ENCODE measurements around the gene BNC2.

BNC2 gene

GRCh38 chr9:16675131-16675530 lies 195.3 kb downstream of the BNC2 start:
- DNase-seq (ENCODE audit: low read depth in 3 of 3): no peak

GRCh38 chr9:16673171-16673570 lies 197.3 kb downstream of the BNC2 start:
- no peak for DNase-seq (ENCODE audit: low read depth in 3 of 3)

GRCh38 chr9:16672501-16672900 lies 198.0 kb downstream of the BNC2 start:
- no peak for DNase-seq (ENCODE audit: low read depth in 3 of 3)

DNA sequence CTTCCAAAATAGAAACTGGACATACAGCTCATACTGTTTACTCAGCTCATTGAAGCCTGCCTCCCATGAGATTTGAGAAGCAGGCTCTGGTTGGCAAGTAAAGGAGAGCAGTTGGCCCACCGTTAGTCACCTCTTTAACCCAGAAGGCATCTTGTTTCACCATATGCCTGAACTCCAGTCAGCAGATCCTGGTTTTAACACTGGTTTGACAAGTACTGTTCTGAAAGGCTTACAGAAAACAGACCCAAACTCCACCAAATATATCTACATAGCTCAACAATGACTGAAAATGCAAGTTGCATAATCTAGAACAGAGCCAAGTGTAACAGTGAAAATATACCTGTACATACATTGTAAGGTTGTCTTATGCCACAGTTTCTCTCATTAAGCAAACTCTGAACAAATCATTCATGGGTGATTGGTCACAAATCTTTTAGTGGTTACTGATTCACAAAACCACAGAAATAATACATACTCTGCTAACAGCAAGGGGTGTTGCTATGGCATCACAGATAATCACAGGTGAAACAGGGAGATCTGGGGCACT lies 198.8 kb downstream of the BNC2 start:
- no peak for DNase-seq (ENCODE audit: low read depth in 3 of 3)

GRCh38 chr9:16670791-16671190 lies 199.7 kb downstream of the BNC2 start:
- no peak for DNase-seq (ENCODE audit: low read depth in 3 of 3)

GRCh38 chr9:16668734-16669295 lies 201.7 kb downstream of the BNC2 start:
- DNase-seq (ENCODE audit: low read depth in 3 of 3): no peak

DNA sequence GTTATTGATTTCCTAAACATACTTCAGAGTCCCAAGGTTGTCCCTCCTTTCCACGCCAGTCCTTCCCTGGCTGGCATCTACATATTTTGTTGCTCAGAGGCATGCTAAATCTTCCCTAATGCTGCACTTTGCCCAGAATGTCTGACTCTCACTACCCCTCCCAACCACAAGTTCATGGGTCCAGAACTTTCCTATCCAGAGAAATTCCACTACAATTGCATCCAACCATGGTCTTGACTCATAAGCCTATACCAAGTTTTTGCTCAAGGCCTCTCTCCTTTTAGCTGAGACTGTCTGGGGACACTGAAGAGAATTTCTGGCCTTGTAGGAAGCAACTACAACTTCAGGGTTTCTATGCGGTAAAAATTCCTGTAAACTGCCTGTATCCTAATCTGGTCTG lies 206.3 kb downstream of the BNC2 start:
- DNase-seq (ENCODE audit: low read depth in 3 of 3): no peak

- DNase-seq (ENCODE audit: low read depth in 3 of 3): no peak
Measured at GRCh38 chr9:16661816-16662215, 208.7 kb downstream of the BNC2 start.

DNA sequence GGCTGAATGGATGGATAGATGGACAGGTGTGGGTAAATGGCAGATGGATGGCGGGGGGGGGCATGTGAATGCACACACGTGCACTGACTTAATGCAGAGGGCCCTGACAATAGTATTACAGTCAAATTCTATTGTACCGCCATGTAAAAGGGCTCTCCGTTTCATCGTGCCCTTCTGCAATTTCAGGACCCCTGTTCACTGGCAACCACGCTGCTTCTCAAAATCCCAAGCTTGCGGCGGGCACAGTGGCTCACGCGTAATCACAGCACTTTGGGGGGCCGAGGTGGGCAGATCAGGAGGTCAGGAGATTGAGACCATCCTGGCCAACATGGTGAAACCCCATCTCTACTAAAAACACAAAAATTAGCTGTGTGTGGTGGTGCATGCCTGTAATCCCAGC lies 211.4 kb downstream of the BNC2 start:
- no peak for DNase-seq (ENCODE audit: low read depth in 3 of 3)

DNA sequence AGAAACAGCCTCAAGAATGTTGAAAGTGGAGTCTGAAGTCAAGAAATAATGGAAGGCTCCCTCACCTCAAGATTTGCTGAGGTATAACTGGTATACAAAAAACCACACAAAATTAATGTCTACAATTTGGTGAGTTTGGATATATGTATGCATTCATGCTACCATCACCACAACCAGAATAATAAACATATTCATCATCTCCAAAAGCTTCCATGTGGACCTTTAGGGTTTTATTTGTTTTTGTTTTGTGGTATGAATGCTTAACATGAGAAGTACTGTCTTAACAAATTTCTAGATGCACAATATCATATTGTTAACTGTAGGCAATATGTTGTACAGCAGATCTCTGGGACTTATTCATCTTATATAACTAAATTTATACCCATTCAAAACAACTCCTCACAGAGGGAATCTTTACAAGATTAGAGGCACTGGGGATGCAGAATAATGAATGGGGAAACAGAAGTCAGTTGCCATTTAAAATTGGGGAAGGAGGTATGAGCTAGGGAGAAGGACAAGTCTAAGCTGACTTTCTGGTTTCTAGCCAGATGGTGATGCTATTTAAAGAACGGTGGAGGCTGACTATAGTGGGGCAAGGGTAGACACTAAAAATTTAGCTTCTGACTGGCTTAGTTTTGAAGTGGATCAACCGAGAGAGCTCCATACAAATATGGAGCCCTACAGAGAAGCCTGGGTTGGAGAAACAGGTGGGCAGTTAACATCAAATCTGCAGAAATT lies 213.9 kb downstream of the BNC2 start:
- DNase-seq (ENCODE audit: low read depth in 3 of 3): no peak

- DNase-seq (ENCODE audit: low read depth in 3 of 3): no peak
Measured at GRCh38 chr9:16654596-16655126, 215.8 kb downstream of the BNC2 start.

DNA sequence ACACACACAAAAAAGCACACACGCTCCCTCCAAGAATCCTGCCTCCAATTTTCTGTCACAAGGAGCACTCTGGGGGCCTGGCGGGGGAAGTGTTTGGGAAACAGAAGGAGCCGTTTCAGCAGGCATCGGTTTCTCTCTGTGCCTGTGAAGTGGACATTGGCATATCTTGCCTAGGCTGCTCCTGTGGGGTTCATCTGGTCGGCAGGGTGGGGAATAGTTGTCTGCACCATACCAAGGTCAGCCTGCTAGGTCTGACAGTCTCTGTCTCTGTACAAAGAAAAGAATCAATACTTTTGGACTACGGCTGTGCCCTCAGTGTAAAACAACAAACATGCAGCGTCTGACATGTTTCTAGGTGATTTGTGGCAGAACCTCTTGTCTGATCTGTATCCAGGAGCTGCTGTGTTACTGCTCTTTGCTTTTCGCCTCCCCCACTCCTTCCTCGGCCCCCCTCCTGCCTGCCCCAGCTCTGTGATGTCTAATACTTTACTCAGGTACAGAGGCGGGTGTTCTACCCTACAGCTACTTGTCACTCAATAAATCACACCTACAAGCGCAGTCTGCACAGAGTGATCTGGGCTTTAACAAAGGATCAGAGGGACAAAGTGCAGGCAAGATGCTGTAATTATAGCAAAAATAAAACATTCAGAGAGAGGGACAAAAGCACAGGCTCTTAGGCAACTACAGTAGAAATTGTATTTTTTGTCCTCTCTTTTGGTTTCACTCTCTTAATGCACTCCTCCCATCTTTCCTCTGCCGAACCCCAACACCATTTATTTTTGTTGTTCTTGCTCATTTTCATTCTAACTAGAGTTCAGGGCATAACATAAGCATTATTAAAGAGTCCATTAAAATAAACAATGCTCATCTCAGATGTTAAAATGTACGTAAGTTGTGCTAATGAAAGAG lies 216.7 kb downstream of the BNC2 start:
- no peak for DNase-seq (ENCODE audit: low read depth in 3 of 3)

- DNase-seq (ENCODE audit: low read depth in 3 of 3): no peak
Measured at GRCh38 chr9:16652582-16652981, 217.9 kb downstream of the BNC2 start.

DNA sequence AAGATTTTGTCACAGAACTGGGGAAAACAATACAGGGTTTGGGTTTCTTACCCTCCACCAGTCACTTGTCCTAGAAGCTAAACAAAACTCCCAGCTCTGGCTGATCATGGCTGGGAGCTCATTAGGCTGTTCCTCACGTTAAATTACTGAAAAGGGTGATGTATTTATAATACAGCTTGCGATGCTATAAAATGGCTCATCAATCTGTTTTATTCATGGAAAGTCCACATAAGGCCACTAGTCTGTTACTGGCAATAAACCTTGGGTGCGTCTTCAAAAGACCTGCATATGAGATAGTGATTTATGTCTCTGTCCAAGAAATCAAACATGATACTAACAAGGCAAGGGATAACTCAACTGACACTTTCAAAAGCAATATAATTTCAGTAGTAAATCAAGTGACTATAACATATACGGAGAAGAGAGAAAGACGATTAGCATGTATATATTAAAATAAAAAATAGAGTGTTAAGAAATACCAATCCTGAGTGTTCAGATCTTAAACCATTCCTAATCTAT lies 219.0 kb downstream of the BNC2 start:
- no peak for DNase-seq (ENCODE audit: low read depth in 3 of 3)

DNA sequence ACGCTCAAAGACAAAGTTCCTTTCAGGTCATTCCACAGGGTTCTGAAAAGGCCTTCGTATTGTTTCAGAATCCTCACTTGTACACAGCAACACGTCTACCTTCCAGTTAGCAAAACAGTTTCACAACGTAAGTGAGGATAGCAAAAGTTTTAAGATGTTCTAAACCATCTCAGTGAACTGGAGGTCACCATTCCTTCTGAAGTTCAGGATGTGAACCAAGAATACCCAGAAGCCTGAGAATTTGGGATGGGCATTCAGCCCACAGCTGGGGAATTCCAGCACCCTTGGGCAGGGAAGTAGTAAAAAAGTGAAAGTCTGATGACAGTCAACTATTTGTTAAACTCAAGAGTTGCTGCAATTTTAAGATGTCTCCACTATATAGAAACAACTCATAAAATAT lies 224.5 kb downstream of the BNC2 start:
- DNase-seq (ENCODE audit: low read depth in 3 of 3): no peak

DNA sequence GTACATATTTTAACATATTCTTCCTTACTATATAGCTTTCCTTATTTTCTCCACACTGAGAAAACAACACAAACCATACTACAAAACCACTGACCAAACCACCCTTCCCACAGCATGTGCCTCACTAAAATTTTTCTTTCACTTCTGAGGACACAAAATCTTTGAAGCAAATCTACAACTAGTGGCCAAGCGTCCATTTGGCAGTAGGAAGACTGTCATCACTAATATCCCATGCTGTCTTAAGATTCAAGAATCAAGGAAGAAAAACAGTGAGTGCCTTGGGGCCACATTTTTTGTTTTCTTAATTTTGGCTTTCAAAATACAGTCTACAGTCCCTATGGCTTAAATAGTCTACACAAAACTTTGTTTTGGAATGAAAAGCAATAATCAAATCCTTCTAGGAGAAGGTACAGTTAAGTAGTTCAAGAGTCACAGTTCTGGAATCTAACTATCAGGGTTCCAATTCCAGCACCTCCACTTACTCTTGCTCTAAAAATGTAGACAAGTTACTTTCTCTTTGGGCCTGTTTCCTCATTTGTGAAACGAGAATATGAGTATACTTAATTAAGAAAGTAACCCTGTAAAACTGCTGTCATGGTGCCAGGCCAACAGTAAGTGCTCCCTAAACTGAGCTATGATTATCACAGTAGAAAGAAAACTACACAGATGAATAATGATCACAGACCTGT lies 227.9 kb downstream of the BNC2 start:
- no peak for DNase-seq (ENCODE audit: low read depth in 3 of 3)

DNA sequence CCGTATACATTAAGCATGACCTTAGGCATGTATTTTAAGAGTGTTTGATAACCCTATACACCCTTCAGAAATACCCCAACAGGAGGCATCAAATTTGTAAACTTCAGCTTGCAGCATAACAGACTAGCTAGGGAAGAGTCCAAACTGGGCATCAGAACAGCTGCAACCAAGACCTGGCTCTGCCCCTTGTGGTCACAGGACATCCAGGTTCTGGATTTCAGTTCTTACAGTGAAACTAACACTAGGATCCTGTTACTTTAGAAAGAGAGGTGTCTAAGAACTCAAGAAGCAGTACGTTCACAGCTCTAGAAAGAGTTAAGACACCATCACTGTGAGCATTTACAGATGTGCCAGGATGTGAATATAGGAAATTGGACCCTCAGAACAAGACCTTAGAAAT lies 229.8 kb downstream of the BNC2 start:
- DNase-seq (ENCODE audit: low read depth in 3 of 3): no peak

DNA sequence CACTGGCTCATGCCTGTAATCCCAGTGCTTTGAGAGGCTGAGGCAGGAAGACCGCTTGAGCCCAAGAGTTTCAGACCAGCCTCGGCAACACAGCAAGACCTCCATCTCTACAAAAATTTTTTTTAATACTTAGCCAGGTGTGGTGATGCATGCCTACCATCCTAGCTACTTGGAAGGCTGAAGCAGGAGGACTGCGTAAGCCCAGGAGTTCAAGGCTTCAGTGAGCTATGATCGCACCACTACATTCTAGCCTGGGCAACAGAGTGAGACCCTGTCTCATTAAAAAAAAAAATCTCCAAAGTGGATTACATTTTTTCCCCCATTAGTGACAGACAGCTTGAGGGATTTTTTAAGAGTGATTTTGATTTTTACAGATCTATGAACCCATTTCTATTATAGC lies 230.8 kb downstream of the BNC2 start:
- DNase-seq (ENCODE audit: low read depth in 3 of 3): no peak

GRCh38 chr9:16637911-16638310 lies 232.6 kb downstream of the BNC2 start:
- no peak for DNase-seq (ENCODE audit: low read depth in 3 of 3)

- no peak for DNase-seq (ENCODE audit: low read depth in 3 of 3)
Measured at GRCh38 chr9:16637218-16637617, 233.3 kb downstream of the BNC2 start.

GRCh38 chr9:16633794-16634193 lies 236.7 kb downstream of the BNC2 start:
- DNase-seq (ENCODE audit: low read depth in 3 of 3): no peak
